HG03039 (cell line): ENCODE measurements around the gene CNTLN.
"Not testable (repeated sequence)": the region's sequence is repeated elsewhere in the genome, so short reads cannot be mapped to it uniquely, and the experiment has no call there.

Experiments used
- ATAC-seq: cut with Tn5 transposase; IDR thresholded peaks from one replicate; pipeline ENCODE4 v1.9.1; 2021; ENCODE audit warnings: mild to moderate bottlenecking, moderate library complexity; ENCODE audit not compliant: unreplicated experiment

Gene CNTLN

DNA sequence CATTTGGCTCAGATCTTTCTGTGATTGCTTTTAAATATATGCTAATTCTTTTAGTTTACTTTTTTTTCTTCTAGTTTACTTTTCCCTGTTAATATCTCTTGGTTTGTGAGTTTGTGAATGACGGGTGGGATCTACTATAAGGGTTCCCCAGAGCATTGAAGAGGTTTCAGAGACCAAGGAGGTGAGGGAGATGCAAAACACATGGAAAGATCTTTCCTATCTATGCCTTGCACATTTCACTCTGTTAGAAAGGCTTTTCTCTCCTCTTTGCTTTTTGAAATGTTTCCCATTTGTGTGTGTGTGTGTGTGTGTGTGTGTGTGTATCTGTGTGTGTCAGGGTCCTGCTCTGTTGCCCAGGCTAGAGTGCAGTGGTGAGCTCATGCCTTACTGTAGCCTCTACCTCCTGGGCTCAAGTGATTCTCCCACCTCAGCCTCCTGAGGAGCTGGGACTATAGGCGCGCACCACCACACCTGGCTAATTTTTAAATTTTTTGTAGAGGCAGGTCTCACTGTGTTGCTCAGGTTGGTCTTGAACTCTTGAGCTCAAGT is 50.7 kb downstream of the CNTLN start:
- no peak for ATAC-seq

DNA sequence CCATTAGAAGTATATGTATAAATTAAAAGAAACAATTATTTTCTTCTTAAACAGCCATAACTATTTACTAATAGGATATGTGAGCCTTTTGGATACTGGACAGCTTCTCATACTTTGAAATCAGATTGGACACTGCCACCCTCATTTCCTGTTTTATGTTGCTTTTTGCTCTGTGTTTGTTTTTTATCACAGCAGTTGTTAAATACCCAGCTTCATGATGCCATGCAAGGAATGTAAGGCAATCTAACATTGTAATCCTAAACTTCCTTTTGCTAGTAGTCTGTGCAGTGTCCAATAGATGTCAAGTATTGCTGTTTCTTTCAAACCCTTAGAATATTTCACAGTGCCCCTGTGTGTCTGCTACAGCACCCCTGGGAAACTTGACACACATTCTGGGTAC is 56.2 kb downstream of the CNTLN start:
- no peak for ATAC-seq

DNA sequence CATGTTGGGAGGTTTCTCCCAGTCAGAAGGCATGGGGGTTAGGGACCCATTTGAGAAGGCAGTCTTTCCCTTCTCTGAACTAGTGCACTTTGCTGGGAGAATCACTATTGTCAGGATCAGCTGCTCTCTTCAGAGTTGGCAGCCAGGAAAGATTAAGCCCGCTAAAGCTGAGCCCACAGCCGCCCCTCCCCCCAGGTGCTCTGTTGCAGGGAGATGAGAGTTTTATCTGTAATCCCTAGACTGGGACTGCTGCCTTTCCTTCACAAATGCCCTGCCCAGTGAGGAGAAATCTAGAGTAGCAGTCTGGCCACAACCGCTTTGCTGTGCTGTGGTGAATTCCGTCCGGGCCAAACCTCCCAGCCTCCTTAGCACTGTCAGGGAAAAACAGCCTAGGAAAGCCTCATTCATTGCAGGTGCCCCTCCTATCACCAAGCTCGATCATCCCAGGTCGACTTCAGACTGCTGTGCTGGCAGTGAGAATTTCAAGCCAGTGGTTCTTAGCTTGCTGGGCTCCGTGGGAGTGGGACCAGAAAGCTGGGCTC is 69.8 kb downstream of the CNTLN start:
- ATAC-seq = no peak

DNA sequence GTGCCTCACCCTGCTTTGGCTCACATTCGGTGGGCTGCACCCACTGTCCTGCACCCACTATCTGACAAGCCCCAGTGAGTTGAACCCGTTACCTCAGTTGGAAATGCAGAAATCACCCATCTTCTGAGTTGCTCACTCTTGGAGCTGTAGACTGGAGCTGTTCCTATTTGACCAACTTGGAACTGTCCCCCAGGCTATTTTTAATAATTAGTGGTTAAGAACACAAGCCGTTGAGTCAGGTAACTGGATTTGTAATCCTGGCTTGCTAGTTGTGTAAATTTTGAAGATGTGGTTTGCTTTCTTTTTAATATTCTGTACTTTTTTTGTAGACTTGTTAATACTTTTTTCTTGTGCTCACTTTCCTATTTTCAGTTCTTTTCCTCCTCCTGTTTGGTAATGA is 81.2 kb downstream of the CNTLN start:
- ATAC-seq = no peak

GRCh38 chr9:17216646-17217045 is 81.8 kb downstream of the CNTLN start:
- no peak for ATAC-seq

GRCh38 chr9:17217272-17217671 is 82.4 kb downstream of the CNTLN start:
- no peak for ATAC-seq

GRCh38 chr9:17219261-17219660 is 84.4 kb downstream of the CNTLN start:
- no peak for ATAC-seq

DNA sequence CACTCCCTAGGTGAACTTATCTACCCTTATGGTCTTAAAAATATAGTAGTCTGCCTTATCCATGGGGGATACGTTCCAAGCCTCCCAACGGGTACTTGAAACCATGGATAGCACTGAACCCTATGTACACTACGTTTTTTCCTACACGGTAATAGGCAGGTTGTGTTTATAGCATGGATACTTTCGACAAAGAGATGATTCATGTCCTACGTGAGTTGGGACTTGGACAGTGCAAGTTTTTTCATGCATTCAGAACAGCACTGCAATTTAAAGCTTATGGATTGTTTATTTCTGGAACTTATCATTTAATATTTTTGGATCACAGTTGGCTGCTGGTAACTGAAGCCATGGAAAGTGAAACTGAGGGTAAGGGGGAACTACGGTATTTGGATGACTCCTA is 88.1 kb downstream of the CNTLN start:
- ATAC-seq = no peak

GRCh38 chr9:17225407-17225806 is 90.6 kb downstream of the CNTLN start:
- no peak for ATAC-seq

DNA sequence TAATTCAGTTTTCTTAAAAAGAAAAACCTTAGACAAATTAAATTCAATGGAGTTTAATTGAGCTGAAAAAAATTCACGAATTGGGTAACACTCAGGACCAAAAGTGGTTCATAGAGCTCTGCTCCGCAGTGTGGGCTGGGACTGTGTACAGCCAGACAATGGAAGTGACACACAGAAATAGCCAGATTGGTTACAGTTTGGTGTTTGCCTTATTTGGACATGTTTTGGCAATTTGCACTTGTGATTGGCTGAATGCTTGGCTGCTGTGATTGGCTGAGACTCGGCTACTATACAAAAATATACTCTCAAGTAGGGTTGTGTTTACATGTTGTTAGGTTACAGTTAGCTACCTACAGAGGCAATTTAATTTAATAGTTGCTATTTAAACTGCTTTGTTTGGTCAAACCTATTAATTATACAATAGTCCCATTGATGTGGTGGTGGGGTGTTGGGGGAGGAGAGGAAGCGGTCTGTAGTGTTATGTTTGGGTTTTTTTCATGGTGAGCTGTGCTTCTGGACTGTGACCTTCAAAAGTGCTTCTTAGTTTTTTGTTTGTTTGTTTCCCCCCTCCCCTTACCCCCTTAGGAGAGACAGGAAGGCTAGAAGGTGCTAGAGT is 95.2 kb downstream of the CNTLN start:
- no peak for ATAC-seq

DNA sequence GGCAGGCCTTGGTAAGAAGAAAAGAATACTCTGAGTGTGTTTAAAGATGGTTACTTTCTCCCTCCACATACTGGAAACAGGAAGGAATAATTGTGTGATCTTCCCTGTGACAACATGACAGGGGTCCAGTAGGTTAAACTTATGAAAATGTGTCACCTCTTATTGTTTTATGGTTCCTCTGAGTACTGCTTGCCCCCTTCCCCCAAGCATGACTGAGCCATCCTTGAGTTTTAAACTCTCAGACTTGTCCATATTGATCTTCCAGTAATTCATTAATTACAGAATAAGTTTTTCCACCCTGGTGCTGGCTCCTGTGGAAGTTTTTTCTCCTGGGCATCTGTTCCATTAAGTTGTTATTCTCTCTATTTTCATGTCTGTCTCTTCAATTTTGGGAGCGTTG is 95.8 kb downstream of the CNTLN start:
- ATAC-seq = no peak

GRCh38 chr9:17236147-17236546 is 101.3 kb downstream of the CNTLN start:
- no peak for ATAC-seq

DNA sequence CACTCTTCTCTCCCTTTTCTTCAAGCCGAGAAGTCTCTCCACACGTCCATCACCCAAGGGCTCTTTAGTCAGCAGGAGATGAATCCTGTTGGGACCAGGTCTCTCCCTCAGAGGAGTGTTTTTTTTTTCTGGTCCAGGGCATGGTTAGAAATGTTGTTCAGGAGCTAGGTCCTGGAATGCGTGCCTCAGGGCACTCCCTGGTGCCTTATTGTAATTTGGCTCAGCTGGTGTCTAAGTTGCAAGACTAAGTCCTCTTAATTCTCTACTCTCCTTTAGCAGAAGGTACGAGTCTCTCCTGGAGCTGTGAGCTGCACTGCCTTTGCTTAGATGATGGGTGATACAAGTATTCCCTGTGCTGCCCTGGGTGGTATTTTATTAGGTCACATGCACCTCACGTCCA is 111.9 kb downstream of the CNTLN start:
- ATAC-seq = no peak

DNA sequence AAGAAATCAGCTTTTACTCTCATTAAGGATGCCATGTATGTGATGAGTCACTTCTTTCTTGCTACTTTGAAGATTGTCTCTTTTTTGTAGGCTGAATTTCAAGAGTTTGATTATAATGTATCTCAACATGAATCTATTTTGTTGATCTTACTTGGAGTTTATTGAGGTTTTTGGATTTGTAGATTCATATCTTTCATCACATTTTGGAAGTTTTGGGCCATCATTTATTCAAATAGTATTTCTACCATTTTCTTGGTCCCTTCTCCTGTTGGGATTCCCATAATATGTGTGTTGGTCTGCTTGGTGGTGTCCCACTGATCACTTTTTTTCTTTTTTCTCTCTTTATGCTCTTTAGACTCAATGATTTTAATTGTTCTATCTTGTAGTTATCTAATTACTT is 116.3 kb downstream of the CNTLN start:
- ATAC-seq = no peak

- not testable (repeated sequence) for ATAC-seq
These were observed 133.8 kb downstream of the CNTLN start for GRCh38 chr9:17268531-17269188.

- ATAC-seq = no peak
These were observed 135.0 kb downstream of the CNTLN start for GRCh38 chr9:17269799-17270198.

DNA sequence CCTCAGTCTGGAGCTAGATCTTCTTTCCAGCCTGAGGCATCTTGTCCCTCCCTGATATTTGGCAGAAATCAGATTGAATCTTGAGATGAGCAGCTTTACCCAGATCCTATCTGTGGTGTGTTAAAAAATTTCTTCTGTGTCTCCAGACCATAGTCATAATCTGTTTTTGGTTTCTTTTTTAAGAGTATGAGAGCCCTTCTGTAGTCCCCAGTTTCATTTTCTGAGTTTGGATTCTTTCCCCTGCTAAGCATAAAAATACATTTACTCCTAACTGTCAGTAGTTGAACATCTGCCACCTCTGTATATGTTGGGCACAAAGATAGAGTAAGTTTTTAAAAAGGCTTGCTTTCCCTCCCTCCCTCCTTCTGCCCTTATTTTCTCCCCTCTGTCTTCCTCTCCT is 137.7 kb downstream of the CNTLN start:
- no peak for ATAC-seq

DNA sequence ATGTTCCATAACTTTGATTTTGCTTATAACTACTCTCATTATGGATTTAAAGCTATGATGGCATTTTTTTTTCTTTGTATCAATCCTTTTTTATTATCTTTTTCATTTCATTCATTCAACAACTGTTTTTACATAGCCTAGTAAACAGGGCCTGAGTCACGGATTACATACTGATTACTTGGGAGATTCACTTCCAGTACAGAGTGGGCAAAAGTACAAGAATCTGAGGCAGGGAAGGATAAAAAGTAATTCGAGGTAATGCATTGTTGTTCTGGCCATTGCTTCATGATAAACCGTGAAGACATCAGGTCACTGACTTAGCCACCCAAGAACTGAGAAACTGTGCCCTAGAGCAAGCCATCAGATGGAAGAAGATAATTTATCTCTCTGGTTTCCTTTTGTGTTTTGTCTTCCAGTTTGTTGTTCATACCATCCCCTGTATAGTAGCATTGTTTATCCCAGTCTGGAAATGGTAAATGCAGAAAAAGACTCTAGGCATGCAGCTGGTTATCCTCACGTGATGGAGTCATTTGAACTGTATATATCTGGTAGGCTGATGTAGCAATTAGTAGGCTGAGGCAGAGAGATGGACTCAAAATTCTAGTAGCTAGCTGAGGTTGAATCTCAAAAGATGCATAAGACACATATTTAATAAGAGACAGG is 145.6 kb downstream of the CNTLN start:
- no peak for ATAC-seq

DNA sequence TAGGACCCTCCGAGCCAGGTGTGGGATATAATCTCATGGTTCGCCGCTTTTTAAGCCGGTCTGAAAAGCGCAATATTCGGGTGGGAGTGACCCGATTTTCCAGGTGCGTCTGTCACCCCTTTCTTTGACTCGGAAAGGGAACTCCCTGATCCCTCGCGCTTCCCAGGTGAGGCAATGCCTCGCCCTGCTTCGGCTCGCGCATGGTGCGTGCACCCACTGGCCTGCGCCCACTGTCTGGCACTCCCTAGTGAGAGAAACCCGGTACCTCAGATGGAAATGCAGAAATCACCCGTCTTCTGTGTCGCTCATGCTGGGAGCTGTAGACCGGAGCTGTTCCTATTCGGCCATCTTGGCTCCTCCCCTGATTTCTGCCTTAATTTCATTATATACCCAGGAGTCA is 155.8 kb downstream of the CNTLN start:
- ATAC-seq = not testable (repeated sequence)

- ATAC-seq = no peak
These were observed 156.9 kb downstream of the CNTLN start for GRCh38 chr9:17291766-17292165.

DNA sequence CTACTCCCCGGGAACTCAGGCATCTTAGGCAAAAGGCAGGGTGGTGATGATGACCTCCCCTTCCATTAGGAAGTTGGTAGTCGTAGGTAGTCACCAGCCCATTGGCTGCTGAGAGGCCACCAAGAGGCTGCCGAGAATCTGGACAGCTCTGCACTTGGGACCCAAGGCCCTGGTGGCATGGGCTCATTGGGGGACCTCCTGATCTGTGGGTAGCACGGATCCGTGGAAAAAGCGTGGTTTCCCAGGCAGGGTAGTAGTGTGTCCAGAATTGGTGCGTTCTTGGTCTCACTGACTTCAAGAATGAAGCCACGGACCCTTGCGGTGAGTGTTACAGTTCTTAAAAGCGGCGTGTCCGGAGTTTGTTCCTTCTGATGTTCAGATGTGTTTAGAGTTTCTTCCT is 158.8 kb downstream of the CNTLN start:
- no peak for ATAC-seq
